HG03039 (cell line): Measurements from ENCODE around the gene DONSON.
"Not testable (repeated sequence)": the region's sequence is repeated elsewhere in the genome, so short reads cannot be mapped to it uniquely, and the experiment has no call there.

Source experiments
- ATAC-seq: cut with Tn5 transposase; IDR thresholded peaks from one replicate; pipeline ENCODE4 v1.9.1; 2021; ENCODE audit warnings: mild to moderate bottlenecking, moderate library complexity; ENCODE audit not compliant: unreplicated experiment

Gene DONSON

GRCh38 chr21:33588485-33589335 is at the start of gene DONSON:
Gene DONSON (minus strand): TSS chr21:33588684. CDS start chr21:33588641, 43 bp downstream.
- ATAC-seq, result peak; percentile 87

GRCh38 chr21:33634254-33634653 is 45.8 kb upstream of the DONSON start:
- ATAC-seq, result no peak

GRCh38 chr21:33626151-33626550 is 37.7 kb upstream of the DONSON start:
- ATAC-seq, result not testable (repeated sequence)

- no peak for ATAC-seq
Observed at GRCh38 chr21:33622253-33622652, 33.8 kb upstream of the DONSON start.

GRCh38 chr21:33619726-33620125 is 31.2 kb upstream of the DONSON start:
- no peak for ATAC-seq

- ATAC-seq, result no peak
Observed at GRCh38 chr21:33618407-33618806, 29.9 kb upstream of the DONSON start.

- ATAC-seq, result not testable (repeated sequence)
Observed at GRCh38 chr21:33617565-33617964, 29.1 kb upstream of the DONSON start.

GRCh38 chr21:33611006-33611744 is 22.7 kb upstream of the DONSON start:
- no peak for ATAC-seq

- no peak for ATAC-seq
Observed at GRCh38 chr21:33608559-33608958, 20.1 kb upstream of the DONSON start.

GRCh38 chr21:33598051-33598450 is 9.6 kb upstream of the DONSON start:
- no peak for ATAC-seq

- ATAC-seq, result peak; percentile 34
Observed at GRCh38 chr21:33587792-33588484, 546 bp downstream of the DONSON start.

GRCh38 chr21:33586927-33587326 is 1.6 kb downstream of the DONSON start:
- ATAC-seq, result no peak

GRCh38 chr21:33584455-33584854 is 4.0 kb downstream of the DONSON start:
- no peak for ATAC-seq

GRCh38 chr21:33578959-33579542 is 9.4 kb downstream of the DONSON start:
- no peak for ATAC-seq

- ATAC-seq, result no peak
Observed at GRCh38 chr21:33578214-33578613, 10.3 kb downstream of the DONSON start.

GRCh38 chr21:33576741-33577141 is 11.7 kb downstream of the DONSON start:
- ATAC-seq, result not testable (repeated sequence)

- no peak for ATAC-seq
Observed at GRCh38 chr21:33572350-33572749, 16.1 kb downstream of the DONSON start.

GRCh38 chr21:33569991-33570390 is 18.5 kb downstream of the DONSON start:
- no peak for ATAC-seq

- no peak for ATAC-seq
Observed at GRCh38 chr21:33568448-33568847, 20.0 kb downstream of the DONSON start.

- no peak for ATAC-seq
Observed at GRCh38 chr21:33567914-33568313, 20.6 kb downstream of the DONSON start.

- ATAC-seq, result no peak
Observed at GRCh38 chr21:33566514-33566913, 22.0 kb downstream of the DONSON start.
